Measurements from ENCODE around the gene TGM2.

GRCh38 chr20:38208523-38208922, 43.5 kb upstream of the TGM2 start:
- no peak for TF ChIP-seq ZNF8 (CRISPR knock-in tag; IDR thresholded peaks at IDR 0.05)
- no peak for TF ChIP-seq ZFP30 (CRISPR knock-in tag; IDR thresholded peaks at IDR 0.05)
- no peak for TF ChIP-seq PPARA (CRISPR knock-in tag; IDR thresholded peaks at IDR 0.05; ENCODE audit: borderline replicate concordance)
- no peak for TF ChIP-seq PATZ1 (CRISPR knock-in tag; IDR thresholded peaks at IDR 0.05; ENCODE audit: borderline replicate concordance)
